ENCODE data around the gene SVOP.

The SVOP gene

DNA sequence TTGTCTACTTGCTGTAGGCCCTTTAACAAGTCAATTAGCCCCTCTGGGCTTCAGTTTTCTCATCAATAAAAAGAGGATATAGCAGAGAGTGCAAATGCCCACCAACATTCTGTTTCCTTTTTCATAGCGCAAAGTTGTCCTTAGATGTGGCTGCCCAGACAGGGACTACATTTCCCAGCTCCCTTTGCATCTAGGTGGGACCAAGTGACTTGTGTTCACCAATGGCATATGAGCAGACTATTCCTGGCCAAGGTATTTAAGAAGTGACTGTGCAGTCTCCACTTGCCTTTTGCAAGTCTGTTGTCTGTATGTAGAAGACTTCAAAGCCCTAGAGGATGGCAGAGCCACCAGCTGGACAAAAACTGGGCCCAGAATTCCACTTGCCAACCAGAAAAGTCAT lies 81.3 kb downstream of the SVOP start:
- no peak for DNase-seq (ENCODE audit: extremely low read depth in 1 of 2, low read depth in 1 of 2)

DNA sequence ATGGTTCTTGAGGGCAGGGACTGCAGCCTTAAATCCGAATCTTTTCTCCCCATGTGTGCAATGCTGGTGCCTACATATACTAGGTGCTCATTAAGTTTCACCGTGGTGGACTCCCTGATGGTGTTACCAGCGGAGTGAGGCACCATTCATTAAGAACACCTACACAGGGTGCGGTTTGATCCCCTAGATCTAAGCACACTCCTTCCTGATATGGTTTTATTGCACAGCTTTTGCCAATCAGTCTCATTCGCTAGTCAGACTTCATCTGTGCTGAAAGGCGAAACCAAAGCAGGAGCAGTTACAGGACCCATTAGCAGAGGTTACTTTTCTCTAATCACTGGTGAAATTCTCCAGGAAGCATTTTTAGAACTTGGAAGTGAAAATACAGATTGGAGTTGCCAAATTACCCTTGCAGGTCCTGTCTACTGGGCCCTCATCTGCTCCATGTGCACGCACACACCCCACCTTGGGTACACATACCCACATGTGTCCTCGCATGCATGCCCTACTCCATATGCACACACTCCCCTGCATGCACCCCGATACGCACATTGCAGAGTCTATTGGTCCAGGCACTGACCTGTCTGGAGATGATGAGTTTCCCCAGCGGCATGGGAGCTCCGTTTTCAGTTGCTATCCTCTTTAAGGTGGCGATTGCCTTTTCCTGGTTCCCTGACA lies 82.5 kb downstream of the SVOP start:
- no peak for DNase-seq (ENCODE audit: extremely low read depth in 1 of 2, low read depth in 1 of 2)

DNA sequence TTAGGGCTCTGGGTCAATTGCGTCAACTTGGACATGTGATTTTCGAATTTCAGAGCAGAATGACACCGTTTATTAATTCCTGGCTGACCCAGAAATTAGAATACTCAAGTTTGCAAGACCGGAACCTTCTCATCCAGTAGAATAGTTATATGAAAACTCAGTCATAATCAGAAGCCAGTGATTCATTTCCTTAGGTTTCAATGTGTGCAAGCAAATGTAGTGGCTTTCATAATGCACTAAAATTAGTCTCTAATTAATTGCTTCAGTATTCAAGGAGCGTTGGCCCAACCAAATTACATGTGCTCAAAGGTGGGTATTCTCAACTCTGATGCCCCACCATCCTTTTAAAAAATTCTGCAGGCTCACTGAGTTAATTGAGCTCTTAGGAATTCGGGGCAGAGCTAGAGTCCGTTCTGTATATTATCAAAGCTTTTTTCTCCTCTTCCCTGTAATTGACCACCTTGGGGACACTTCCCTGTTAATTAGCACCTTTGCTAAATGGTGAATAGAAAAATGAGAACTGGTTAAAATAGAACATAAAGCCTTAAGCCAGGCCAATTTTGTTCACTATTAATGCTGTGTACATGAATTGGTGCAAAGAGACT lies 85.6 kb downstream of the SVOP start:
- DNase-seq (ENCODE audit: extremely low read depth in 1 of 2, low read depth in 1 of 2), result no peak

DNA sequence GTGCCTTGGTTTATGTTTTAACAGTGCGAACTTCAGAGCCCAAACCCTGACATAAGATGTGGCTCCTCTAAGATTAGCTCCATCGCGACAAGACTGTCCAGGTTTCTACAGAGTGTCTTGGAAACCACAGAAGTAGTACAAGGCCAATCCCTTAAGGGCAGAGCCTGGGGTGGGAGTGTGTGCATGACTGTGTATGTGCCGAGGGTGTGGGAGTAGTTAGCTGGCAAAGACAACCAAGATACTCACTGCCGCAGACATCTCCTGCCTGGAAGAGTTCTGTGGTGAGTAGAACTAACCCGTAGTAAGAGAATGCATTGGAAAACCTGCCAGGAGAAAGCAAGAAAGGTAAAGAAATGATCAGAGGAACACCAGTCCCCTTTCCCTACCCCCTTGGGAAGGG lies 86.9 kb downstream of the SVOP start:
- no peak for DNase-seq (ENCODE audit: extremely low read depth in 1 of 2, low read depth in 1 of 2)

DNA sequence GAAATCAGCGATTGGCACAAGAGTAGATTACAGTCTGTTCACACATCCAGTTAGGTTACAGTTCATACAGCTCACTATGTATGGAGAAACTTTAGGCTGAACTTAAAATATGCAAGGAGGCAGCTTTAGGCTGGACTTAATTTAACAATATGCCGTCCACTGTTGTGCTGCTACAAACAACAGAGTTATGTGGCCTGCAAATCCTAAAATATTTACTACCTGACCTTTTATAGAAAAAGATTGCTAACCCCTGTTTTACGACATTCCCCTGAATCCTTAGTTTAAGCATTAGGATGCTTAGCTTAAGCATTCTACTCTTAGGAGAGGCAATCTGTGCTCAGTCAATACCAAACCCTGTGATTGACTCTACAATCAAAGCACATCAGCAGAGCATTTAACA lies 90.1 kb downstream of the SVOP start:
- no peak for DNase-seq (ENCODE audit: extremely low read depth in 1 of 2, low read depth in 1 of 2)

DNA sequence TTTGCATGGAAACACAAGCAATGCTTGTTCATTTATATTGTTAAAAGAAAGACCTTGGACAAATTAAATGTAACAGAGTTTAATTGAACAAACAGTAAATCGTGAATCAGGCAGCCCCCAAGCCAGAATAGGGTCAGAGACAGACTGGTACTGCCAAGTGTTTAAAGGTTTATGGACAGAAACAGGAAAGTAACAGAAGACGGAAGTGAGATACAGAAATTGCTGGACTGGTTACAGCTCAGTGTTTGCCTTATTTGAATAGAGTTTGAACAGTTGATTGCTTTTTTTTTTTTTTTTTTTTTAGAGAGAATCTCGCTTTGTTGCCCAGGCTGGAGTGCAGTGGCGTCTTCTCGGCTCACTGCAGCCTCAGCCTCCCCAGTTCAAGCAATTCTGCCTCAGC lies 90.7 kb downstream of the SVOP start:
- DNase-seq (ENCODE audit: extremely low read depth in 1 of 2, low read depth in 1 of 2), result no peak

DNA sequence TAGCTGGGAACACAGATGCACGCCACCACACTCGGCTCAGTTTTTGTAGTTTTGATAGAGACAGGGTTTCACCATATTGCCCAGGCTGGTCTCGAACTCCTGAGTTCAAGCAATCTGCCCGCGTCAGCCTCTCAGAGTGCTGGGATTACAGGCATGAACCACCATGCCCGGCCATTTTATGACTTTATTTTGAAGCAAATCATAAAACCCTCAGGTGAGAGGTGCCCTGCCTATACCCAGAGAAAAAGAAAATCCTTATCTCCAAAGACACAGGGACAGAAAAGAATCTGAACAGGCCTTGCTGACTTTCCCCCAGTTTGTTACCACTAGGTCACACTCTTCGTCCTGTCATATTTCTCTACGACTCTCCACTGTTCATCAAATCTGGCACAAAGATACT lies 92.2 kb downstream of the SVOP start:
- DNase-seq (ENCODE audit: extremely low read depth in 1 of 2, low read depth in 1 of 2), result no peak

DNA sequence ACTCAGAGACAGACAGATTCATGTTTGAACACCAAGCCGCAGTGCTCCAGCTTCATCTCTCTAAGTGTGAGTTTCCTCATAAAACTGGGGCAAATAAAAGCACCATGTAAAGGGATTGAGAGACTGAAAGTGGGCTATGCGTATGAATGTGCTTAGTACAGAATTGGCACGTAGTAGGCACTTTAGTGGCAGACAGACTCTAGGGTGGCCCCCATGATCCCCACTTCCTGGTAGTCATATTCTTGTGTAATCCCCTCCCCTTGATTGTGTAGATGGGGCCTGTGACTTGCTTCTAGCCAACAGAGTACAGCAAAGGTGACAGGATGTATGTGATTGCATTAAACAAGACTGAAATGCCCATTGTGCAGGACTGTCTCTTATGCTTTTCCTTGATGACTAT lies 98.0 kb downstream of the SVOP start:
- DNase-seq (ENCODE audit: extremely low read depth in 1 of 2, low read depth in 1 of 2), result no peak

DNA sequence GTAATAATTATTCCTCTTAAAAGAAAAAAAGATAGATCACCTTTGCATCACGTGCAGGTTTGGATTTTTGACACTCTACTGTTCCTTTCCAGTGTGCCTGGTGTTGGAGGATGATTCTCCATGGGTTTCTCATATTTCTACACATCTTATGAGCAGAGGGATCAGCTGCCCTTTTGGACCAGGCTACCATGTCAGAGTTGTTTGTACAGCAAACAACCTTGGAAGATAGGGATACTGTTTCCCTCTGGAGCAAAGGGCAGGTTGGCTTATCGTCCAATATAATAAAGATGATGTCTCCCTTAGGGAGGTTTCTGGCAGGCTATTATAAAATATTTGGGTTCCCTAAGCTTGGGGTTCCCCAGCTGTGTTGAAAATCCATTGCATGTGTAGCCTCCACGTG lies 98.9 kb downstream of the SVOP start:
- no peak for DNase-seq (ENCODE audit: extremely low read depth in 1 of 2, low read depth in 1 of 2)

DNA sequence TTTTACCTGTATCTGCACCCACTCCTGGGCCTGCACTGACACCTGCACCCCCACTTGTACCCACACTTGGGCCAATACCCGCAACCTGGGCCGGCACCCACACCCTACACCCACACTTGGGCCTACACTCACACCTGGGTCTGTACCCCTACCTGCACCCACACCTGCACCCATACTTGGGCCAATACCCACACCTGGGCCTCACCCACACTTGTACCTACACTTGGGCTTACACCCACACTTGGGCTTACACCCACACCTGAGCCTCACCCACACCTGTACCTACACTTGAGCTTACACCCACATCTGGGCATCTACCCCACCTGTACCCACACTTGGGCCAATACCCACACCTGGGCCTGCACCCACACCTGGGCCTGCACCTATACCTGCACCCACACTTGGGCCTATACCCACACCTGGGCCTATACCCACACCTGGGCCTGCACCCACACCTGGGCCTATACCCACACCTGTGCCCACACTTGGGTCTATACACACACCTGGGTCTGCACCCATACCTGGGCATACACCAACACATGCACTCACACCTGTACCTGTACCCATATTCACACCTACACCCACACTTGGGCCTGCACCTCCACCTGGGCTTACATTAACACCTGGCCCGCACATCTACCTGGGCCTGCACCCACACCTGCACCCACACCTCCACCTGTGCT lies 101.8 kb downstream of the SVOP start:
- DNase-seq (ENCODE audit: extremely low read depth in 1 of 2, low read depth in 1 of 2), result no peak

DNA sequence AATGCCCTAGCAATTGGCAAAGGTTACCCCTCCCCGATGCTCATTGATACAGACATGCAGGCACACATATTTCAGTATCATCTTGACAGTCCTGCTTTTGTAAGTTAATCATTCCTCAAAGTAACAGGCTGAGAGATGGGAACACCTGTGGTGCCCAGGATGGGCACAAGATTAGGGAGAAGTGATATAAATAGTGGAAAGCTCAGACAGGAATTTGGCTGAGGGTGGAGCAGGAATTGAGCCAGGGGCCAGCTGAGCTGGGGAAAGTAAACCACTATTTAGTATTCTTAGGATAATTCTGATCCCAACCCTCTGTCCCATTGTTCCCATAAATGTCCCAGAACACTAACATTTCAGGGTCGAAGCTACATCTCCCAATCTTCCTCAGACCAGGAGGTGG lies 102.7 kb downstream of the SVOP start:
- DNase-seq (ENCODE audit: extremely low read depth in 1 of 2, low read depth in 1 of 2), result no peak

DNA sequence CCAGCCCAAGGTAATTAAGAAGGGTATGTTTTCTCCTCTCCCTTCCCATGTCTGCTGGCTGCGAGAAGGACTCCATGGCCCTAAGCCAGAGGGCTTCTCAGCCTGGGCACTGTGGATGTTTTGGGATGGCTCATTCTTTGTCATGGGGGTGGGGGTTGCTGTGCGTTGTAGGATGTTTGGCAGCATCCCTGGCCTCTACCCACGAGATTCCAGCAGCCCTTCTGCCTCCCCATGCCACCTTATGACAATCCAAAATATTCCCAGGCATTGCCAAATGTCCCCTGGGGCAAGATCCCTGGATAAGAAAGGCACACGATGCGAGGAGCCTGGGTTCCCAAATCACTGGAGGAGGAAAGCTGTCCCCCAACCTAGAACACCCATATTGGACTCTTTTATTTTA lies 104.5 kb downstream of the SVOP start:
- DNase-seq (ENCODE audit: extremely low read depth in 1 of 2, low read depth in 1 of 2), result no peak

DNA sequence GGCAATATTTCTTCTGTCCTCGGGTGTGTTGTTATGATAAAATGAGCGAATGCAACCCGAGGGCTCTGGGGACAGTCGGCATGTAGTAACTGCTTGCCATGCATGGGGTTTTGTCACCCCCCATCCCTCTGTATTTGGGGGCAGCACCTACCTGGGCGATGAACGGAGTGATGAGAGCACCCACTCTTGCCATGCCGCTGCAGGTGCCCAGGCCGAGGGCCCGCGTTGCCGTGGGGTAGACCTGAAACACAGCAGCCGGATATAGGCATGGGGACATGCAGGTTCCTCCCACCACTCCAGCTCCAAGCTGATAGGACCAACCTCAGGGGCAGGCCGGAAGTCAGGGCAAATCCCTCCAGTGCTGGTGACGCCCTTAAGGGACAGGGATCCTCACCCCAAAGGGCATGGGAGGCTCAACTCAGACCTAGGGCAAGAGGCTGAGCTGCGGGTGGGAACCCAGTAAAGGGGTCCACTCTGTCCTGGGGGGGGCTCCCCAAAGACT lies 105.2 kb downstream of the SVOP start:
- DNase-seq (ENCODE audit: extremely low read depth in 1 of 2, low read depth in 1 of 2), result no peak

DNA sequence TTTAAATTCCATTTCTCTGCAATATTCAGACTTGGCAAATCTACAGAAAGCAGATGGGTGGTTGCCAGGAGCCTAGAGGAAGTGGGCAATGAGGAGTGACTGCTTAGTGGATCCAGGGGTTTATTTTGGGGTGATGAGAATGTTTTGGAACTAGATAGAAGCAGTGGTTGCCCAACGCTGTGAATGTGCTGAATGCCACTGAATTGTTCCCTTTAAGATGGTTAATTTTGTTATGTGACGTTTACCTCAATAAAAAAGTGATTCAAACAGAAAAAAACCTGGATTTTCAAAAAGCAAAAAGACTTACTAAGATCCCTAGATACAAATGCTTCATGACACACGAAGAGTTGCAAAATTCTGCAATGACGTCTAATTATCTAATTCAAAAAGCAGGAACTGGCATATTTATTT lies 106.7 kb downstream of the SVOP start:
- DNase-seq (ENCODE audit: extremely low read depth in 1 of 2, low read depth in 1 of 2), result no peak

DNA sequence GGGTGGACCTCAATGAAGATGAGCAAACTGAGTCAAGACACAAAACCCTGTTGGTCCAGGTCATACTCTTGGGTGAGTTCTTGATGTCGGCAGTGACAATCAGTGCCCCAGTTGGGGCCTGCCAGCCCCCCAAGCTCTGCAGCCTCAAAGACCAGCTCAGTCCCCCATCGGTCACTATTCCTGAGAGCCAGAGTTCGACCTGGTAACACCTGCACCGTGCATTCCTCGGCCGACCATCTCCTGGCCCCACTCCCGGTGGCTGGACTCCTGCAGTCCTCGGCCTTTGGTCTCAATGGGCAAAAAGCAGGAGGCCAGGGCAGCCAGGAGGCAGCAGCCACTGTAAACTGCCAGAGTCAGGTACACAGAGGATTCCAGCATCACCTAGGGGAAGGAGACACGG lies 108.5 kb downstream of the SVOP start:
- no peak for DNase-seq (ENCODE audit: extremely low read depth in 1 of 2, low read depth in 1 of 2)

DNA sequence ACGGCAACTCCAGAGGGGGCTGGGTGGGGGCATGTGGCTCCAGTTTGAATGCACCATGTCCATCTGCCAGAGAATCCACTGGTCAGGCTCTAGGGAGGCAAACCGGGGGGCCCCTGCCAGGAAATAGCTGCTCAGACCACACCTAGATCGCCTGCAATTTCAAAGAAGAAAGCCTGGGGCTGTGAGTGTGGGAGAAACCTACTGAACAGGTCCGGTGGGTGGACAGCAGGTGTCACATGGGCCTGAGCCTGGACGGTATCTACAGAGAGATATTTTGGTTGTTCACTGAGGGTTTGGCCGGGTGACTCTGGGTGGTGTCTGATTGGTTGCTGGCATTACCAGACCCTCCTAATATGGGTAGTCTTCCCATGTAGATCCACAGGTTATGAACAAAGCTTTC lies 109.0 kb downstream of the SVOP start:
- DNase-seq (ENCODE audit: extremely low read depth in 1 of 2, low read depth in 1 of 2), result no peak

DNA sequence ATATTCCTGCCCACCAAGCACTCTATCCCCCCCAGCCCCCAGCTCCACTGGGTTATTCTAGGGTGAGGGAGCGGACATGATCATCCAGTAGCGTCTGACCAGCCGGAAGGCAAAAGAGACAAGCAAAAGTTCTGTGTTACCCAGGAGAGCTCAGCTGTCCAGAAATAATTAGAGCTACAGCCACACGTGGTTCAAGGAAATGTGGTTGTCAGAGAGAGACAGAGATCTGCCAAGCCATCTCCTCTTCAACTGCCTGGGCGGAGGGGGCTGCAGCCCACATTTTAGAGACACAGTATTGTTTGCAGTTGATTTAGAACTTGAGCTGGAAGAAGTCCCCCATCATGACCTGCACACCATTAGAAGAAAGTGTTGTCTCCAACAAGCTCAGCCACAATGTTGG lies 110.5 kb downstream of the SVOP start:
- no peak for DNase-seq (ENCODE audit: extremely low read depth in 1 of 2, low read depth in 1 of 2)

DNA sequence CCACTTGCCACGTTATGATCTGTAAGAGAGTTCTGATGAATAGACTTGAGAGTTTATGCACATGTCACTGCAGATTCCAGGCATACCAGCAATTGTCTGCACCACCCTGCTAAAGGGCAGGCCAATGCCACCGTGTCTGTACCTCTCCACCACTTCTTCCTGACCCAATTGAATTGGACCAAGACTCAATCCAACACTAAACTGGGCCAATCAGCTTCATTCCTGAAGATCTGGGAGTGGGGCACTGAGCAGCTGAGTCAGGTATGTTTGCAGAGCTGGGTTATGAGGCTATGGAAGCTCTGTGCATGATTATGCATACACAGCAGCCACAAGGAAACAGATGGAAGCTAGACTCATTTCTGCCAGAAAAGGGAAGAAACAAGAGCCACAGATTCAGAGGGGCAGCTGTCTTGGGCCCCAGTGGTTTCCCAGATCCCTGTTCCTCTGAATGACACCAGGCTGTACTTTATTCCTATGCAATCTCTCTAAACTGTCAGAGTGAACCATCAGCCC lies 113.0 kb downstream of the SVOP start:
- DNase-seq (ENCODE audit: extremely low read depth in 1 of 2, low read depth in 1 of 2), result no peak

DNA sequence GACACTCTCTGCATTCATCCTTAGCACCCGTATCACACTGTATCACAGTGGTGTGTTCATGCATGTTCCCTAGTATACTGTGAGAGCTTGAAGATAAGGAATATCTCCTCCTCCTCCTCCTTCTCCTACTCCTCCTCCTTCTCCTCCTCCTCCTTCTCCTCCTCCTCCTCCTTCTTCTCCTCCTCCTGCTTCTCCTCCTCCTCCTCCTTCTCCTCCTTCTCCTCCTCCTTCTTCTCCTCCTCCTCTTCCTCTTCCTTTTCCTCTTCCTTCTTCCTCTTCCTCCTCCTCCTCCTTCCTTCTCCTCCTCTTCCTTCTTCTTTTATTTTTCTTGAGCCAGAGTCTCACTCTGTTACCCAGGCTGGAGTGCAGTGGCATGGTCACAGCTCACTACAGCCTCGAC lies 113.9 kb downstream of the SVOP start:
- DNase-seq (ENCODE audit: extremely low read depth in 1 of 2, low read depth in 1 of 2), result no peak

DNA sequence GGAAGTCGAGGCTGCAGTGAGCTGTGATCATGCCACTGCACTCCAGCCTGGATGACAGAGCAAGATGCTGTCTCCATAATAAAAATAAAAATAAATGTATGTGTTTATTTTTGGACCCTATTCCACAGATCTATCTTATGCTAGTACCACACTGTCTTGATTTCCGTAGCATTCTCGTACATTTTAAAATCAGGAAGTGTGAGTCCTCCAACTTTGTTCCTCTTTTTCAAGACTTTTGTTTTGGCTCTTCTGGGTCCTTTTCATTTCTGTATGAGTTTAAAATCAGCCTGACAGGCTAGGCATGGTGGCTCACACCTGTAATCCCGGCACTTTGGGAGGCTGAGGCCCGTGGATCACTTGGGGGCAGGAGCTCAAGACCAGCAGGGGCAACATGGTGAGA lies 115.1 kb downstream of the SVOP start:
- DNase-seq (ENCODE audit: extremely low read depth in 1 of 2, low read depth in 1 of 2), result no peak

DNA sequence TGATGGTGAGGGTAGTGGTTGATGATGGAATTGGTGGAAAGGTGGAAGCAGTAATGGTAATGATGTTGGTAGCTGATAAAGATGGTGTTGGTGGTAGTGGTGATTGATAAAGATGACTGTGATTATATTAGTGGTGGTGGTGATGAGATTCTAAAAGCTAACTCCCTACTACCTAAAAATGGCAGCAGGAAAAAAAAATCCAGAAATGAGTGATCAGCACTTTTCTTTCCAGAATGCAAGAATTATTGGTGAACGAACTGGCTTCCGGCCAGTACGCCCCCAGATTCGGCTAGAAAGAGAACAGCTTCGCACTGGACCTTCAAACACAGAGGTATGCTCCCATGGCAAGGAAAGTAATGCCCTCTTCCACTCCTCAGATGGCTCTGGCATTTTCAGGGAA lies 121.7 kb downstream of the SVOP start:
- no peak for DNase-seq (ENCODE audit: extremely low read depth in 1 of 2, low read depth in 1 of 2)

DNA sequence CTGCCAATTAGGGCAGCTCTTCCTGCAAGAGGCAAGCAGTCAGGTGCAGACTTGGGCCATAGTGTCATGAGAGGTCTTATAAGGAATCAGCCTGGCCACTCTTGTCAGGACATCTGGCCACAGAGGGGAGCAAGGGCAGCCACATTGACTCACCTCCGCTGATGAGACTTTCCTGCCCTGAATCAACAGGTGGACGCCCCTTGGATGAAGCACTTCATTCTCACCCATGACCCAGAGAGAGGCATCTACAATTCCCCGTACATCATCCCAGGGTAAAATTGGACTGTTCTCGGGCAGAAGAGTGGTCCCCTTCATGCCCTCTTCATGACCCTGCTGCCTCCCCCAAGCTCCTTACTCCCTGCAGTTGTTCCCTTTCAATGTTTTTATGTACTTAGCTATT lies 124.1 kb downstream of the SVOP start:
- DNase-seq (ENCODE audit: extremely low read depth in 1 of 2, low read depth in 1 of 2), result no peak
